HG03064 (cell line): ENCODE measurements around the gene RC3H1.

Experiments used
- ATAC-seq: cut with Tn5 transposase; IDR thresholded peaks from one replicate; pipeline ENCODE4 v1.9.1; 2021; ENCODE audit warnings: low read depth; ENCODE audit not compliant: unreplicated experiment

RC3H1 gene

DNA sequence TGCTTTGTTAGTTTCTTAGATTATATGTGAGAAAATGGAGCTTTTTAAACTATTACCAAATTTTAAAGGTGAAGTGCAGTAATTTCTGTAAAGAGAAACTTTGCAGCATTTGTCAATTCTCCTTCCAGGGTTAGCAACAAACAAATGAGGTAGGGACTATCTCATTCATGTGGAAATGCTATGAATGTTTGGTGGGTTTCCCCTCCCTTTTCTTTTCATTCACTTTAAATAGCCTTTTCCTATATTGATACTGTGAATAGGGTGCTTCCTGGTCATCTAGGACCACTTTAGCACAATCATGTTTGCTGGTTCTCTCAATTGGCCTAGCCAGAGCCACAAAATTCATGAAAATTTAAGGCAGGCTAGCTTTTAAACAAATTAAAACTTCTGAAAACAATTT is 133.4 kb downstream of the RC3H1 start:
- no peak for ATAC-seq

DNA sequence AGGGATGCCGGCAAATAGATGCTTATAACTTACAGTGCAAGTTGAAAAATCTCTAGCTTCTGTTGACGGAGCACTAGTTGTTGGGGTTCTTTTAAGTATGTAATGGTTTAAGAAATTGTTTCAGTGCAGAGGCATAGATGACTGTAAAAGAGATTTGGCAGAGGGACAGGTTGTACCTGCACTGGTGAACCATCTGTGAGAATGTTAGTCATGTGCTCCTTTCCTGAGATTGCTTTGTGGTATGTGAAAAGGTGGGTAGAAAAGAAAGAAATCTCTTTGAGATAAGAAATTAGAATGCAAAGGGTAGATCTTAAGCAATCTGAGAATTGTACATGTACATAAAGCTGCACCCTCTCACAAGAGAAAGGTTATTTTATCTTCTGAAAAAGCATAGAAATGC is 134.5 kb downstream of the RC3H1 start:
- no peak for ATAC-seq

DNA sequence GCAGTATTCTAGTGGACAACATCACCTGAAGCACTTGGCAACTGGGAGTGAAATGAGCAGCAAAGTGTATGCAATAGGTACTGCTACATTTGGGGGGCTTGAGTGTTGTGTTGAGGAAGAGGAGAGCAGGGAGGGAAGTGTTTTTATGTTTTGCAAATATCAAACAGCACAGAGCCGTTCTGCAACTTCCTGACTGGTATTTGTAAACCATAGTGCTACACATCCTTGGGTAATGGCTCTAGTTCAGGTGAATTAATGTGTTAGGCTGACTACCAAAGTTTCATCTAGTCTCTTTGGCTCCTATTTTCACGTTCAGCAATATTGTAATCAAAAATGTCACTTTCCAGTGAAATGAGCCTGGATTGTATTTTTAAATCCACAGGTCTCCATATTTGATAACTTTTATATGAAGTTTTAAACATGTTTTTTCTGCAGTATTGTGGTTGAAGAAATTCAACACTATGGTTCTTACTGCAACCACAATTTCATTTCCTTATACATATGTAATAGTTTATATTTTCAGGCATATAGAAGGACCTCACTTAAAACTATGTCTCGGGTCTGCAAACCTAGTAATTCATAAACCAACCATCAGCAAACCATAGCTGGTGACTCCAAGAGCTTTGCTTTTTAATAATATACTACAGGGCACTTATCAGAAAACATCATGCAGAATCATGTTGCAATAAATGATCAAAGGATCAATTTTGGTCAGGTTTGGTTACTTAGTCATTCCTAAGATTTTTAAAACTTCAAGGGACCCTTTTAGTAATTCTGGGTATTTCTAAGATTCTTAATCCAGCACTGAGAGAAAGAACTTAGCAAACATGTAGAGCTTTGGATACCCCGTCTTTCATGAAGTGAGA is 135.2 kb downstream of the RC3H1 start:
- no peak for ATAC-seq

DNA sequence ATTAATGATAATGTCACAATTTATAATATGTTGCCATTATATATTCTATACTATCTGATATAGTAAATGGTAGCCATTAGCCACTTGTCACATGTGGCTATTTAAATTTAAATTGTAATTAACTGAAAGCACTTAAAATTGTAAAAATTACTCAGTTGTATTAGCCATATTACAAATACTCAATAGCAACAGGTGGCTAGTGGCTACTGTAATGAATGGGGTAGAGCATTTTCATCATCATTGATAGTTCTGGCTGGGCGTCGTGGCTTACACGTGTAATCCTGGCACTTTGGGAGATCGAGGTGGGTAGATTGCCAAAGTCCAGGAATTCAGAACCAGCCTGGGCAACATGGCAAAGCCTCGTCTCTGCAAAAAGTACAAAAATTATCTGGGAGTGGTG is 137.5 kb downstream of the RC3H1 start:
- no peak for ATAC-seq
